H7 (cell line): Measurements from ENCODE around the gene SLN. TPM values are rescaled to one million over a fixed set of nuclear protein-coding genes. Genes with fewer than 3 reads are reported as not detected.
A peak's percentile ranks its signal among the peaks of the same experiment; 100 is the strongest.
"Not testable (repeated sequence)": the region's sequence is repeated elsewhere in the genome, so short reads cannot be mapped to it uniquely, and the experiment has no call there.

Experiments
- DNase-seq: peaks from one replicate; pipeline ENCODE4 v3.0.0; 2012
- H3K27me3 ChIP-seq: 2 replicates; pipeline ENCODE4 v1.6.0; 2011; ENCODE audit warnings: mild to moderate bottlenecking, low read length; ENCODE audit not compliant: control insufficient read depth, insufficient read depth
- H3K36me3 ChIP-seq: replicated peaks from 2 replicates; pipeline ENCODE4 v1.5.1; 2011; ENCODE audit warnings: low read length; ENCODE audit not compliant: control insufficient read depth, insufficient read depth
- H3K4me3 ChIP-seq: 2 replicates; pipeline ENCODE4 v1.5.1; 2011; ENCODE audit warnings: low read depth, mild to moderate bottlenecking, control low read depth, low read length, moderate library complexity; ENCODE audit not compliant: insufficient read depth
- total RNA-seq: library from RNA; depleted of rRNA; stranded (reverse); fragments of >200 nt; shearing (Covaris generic); gene quantifications from 2 replicates; pipeline ENCODE4 v1.2.3, GENCODE V29; 2014; rRNA removed

Gene SLN
- total RNA-seq, result not detected in 2 replicates

DNA sequence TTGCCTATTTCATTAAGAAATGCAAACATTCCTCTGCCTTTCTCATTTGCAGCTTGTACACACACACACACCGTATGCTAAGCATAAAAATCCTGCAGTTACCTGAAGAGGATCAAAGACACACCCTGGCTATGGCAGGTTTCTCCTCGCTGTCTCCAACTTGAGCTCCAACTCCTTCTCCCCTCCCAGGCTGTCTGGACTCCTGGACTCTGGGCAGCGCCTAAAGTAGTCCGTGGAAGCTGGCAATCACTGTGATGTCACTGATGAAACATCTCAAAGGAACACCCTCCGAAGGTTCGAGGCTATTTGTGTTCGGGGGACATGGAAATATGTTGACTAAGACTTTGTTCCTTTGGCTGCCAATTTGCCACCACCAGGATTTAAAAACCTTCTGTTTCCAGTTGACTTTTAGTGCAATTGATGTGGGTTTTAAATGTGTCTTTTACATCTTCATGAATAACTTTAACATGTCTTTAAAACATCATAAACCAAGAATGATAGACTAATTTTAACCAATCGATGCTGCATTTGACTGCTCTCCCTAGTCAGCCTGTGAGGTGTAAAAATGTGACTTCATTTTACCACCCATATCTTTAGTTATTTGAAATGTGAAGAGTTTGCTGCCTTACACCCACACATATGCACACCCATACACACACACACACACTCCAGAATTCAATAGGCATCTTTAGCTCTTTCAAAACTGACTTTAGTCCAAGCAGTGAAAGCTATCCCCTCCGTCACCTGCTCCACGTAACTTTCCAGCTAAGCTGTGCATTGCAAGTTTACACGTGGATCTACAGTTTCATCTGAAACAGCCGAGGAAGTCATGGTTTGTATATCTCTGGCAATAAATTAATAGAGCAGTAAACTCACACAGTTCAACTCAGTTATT, at the start of gene SLN:
Gene SLN, minus strand, starts transcription at position 196 of the 895 bp plus-strand sequence.
- H3K36me3 ChIP-seq, result no peaks in the 10 kb centered on the region
- no peak within 1 kb of the TSS for H3K4me3 ChIP-seq
- H3K27me3 ChIP-seq, result no peaks in the 10 kb centered on the region
- DNase-seq, result no peak

DNA sequence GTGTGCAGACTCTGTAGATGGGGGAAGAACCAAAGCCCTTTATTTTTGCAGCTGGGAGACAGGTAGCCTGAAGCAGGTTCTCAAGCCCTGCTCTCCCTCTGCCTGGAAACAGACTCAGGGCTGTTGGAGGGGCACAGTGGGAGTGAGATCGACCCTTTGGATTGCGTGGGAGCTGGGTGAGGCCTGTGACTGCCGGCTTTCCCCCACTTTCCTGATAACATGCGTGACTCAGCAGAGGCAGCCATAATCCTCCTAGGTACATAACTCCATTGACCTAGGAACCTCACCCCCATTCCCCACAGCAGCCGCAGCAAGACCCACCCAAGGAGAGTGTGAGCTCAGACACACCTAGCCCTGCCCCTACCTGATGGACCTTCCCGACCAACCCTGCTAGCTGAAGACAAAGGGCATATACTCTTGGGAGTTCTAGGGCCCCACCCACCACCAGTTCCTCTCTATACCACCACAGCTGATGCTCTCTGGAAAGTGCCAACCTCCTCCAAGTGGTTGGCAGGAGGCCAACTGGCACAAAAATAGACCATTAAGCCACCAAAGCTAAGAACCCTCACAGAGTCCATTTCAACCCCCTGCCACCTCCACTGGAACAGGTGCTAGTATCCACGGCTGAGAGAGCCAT, 47.0 kb upstream of the SLN start:
- not testable (repeated sequence) for H3K27me3 ChIP-seq, H3K4me3 ChIP-seq, H3K36me3 ChIP-seq, DNase-seq

DNA sequence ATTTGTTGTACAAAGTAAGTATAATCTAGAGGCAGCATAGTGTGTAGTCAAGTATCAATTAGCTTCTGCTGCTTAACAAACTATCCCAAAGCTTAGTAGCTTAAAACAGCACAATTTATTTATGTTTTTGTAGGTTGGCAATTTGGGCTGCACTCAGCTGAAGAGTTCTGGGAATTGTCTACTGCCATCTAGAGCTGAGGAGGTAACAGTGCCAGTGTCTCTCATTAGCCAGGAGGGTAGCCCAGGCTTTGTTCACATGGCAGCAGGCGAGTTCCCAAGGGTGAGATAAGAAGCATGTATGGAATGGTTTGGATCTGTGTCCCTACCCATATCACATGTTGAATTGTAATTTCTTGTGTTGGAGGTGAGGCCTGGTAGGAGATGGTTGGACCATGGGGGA, 45.8 kb upstream of the SLN start:
- Histone ChIP-seq H3K4me3 (no peak overlapping the region), H3K36me3 (no peaks in the 10 kb centered on the region), H3K27me3 (no peaks in the 10 kb centered on the region)
- no peak for DNase-seq

- no peaks in the 10 kb centered on the region for H3K36me3 ChIP-seq
- no peak overlapping the region for H3K4me3 ChIP-seq
- no peak for DNase-seq
- H3K27me3 ChIP-seq, result no peaks in the 10 kb centered on the region
These were observed 44.7 kb upstream of the SLN start for GRCh38 chr11:107756553-107756952.

- no peak overlapping the region for H3K4me3 ChIP-seq
- DNase-seq, result no peak
- no peaks in the 10 kb centered on the region for H3K36me3 ChIP-seq
These were observed 41.3 kb upstream of the SLN start for GRCh38 chr11:107752949-107753822.

GRCh38 chr11:107752508-107752907, 40.7 kb upstream of the SLN start:
- Histone ChIP-seq H3K36me3 (no peaks in the 10 kb centered on the region), H3K4me3 (no peak overlapping the region), H3K27me3 (no peaks in the 10 kb centered on the region)
- no peak for DNase-seq

More at GRCh38 chr11:107752949-107753822, 41.3 kb upstream of the SLN start:
- no peaks in the 10 kb centered on the region for H3K27me3 ChIP-seq

DNA sequence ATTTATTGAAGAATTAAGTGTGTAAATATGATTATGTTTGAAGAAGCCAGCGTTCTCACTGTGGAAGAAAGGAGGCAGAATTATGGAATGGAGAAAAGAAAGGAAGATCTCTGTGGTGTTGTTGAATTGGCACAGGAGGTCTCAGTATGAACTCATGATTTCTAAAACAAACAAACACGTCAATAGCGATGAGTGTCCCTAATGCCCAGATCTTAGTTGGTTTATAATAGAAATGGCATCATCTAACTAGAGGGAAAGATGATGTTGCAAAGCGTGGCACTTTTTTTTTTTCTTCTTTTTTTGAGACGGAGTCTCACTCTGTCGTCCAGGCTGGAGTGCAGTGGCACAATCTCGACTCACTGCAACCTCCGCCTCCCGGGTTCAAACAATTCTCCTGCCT, 39.2 kb upstream of the SLN start:
- no peak overlapping the region for H3K4me3 ChIP-seq
- no peaks in the 10 kb centered on the region for H3K36me3 ChIP-seq
- DNase-seq, result no peak
- no peaks in the 10 kb centered on the region for H3K27me3 ChIP-seq

DNA sequence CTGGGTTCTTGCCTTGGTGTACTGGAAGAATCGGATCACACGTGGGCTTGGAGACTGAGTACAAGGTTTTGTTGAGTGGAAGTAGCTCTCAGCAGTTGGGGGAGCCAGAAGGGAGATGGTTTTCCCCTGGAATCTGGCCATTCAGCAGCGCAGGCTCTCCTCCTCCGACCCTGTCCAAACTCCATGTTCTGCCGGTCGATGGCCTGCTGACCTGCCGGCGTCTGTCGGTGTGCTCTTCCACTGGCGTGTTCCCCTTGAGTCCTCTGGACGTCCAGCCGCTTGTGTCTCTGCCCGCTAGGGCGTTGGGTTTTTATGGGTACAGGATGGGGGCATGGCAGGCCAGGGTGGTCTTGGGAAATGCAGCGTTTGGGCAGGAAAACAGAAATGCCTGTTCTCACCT, 38.5 kb upstream of the SLN start:
- DNase-seq, result no peak
- no peaks in the 10 kb centered on the region for H3K36me3 ChIP-seq
- no peaks in the 10 kb centered on the region for H3K27me3 ChIP-seq
- H3K4me3 ChIP-seq, result no peak overlapping the region

GRCh38 chr11:107747622-107748021, 35.8 kb upstream of the SLN start:
- Histone ChIP-seq H3K36me3 (no peaks in the 10 kb centered on the region), H3K27me3 (no peaks in the 10 kb centered on the region), H3K4me3 (no peak overlapping the region)
- no peak for DNase-seq

DNA sequence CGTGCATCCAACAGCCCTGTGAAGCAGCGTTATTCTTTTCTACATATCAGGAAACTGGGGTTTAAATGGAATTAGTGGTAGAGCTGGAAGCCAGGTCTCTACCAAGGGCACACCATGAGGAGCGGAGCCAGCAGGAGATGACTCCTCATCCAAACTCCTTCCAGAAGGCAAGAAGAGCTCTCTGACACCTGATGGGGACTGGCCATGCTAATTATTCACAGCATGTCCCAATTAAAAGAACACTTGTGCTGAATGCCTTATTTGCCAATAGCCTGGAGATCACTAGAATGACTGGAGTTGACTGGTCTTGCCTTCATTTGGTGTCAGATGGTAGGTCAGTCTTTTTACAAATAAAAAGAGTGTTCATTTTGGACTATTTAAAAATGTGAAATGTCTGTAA, 32.9 kb upstream of the SLN start:
- H3K36me3 ChIP-seq, result no peaks in the 10 kb centered on the region
- DNase-seq, result no peak

GRCh38 chr11:107743191-107743590, 31.3 kb upstream of the SLN start:
- no peaks in the 10 kb centered on the region for H3K36me3 ChIP-seq
- DNase-seq, result no peak

More for the DNA sequence above, 32.9 kb upstream of the SLN start:
- no peak overlapping the region for H3K4me3 ChIP-seq
- no peaks in the 10 kb centered on the region for H3K27me3 ChIP-seq

GRCh38 chr11:107741044-107741823, 29.4 kb upstream of the SLN start:
- Histone ChIP-seq H3K4me3 (no peak overlapping the region), H3K36me3 (no peaks in the 10 kb centered on the region), H3K27me3 (no peaks in the 10 kb centered on the region)
- DNase-seq, result peak; percentile 43

More at GRCh38 chr11:107743191-107743590, 31.3 kb upstream of the SLN start:
- Histone ChIP-seq H3K4me3 (no peak overlapping the region), H3K27me3 (no peaks in the 10 kb centered on the region)

DNA sequence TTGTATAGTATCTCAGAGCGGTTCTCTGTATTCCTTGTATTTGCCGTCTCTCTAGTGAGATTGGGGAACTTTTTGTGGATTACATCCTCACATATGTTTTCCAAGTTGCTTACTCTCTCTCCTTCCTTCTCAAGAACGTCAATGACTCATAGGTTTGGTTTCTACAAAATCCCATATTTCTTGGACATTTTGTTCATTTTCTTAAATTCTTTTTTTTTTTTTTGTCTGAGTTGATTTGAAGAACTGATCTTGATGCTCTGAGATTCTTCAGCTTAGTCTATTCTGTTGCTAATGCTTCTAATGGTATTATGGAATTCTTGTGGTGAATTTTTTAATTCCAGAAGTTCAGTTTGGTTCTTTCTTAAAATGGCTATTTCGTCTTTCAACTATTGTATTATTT, 28.4 kb upstream of the SLN start:
- Histone ChIP-seq H3K36me3 (no peaks in the 10 kb centered on the region), H3K27me3 (no peaks in the 10 kb centered on the region), H3K4me3 (no peak overlapping the region)
- no peak for DNase-seq

GRCh38 chr11:107736546-107736945, 24.7 kb upstream of the SLN start:
- DNase-seq, result no peak
- H3K36me3 ChIP-seq, result no peaks in the 10 kb centered on the region
- no peaks in the 10 kb centered on the region for H3K27me3 ChIP-seq
- no peak overlapping the region for H3K4me3 ChIP-seq
